IPS-NIHi7 (cell line): Measurements from ENCODE around the gene CA5A.
A peak's percentile ranks its signal among the peaks of the same experiment; 100 is the strongest.
"Not testable (repeated sequence)": the region's sequence is repeated elsewhere in the genome, so short reads cannot be mapped to it uniquely, and the experiment has no call there.

Source experiments
- DNase-seq: peaks from one replicate; pipeline ENCODE4 v3.0.0; 2012; ENCODE audit warnings: mixed read lengths; ENCODE audit errors: extremely low spot score

Gene CA5A

GRCh38 chr16:87922250-87922871 is 14.0 kb downstream of the CA5A start:
- DNase-seq = no peak

- DNase-seq = no peak
These were observed 15.0 kb downstream of the CA5A start for GRCh38 chr16:87921236-87921773.

GRCh38 chr16:87919681-87919994 is 16.7 kb downstream of the CA5A start:
- DNase-seq = no peak

- DNase-seq = no peak
These were observed 17.3 kb downstream of the CA5A start for GRCh38 chr16:87918866-87919680.

GRCh38 chr16:87918338-87918737 is 18.0 kb downstream of the CA5A start:
- DNase-seq = no peak

- no peak for DNase-seq
These were observed 18.8 kb downstream of the CA5A start for GRCh38 chr16:87917503-87917902.

GRCh38 chr16:87914812-87915211 is 21.5 kb downstream of the CA5A start:
- DNase-seq = no peak

GRCh38 chr16:87914021-87914725 is 22.2 kb downstream of the CA5A start:
- DNase-seq = not testable (repeated sequence)

GRCh38 chr16:87912691-87913090 is 23.6 kb downstream of the CA5A start:
- DNase-seq = not testable (repeated sequence)

GRCh38 chr16:87911106-87911763 is 25.1 kb downstream of the CA5A start:
- DNase-seq = not testable (repeated sequence)

- DNase-seq = peak; percentile 85
These were observed 27.0 kb downstream of the CA5A start for GRCh38 chr16:87909203-87909935.

GRCh38 chr16:87908101-87908500 is 28.2 kb downstream of the CA5A start:
- not testable (repeated sequence) for DNase-seq

- not testable (repeated sequence) for DNase-seq
These were observed 30.8 kb downstream of the CA5A start for GRCh38 chr16:87905521-87905920.

GRCh38 chr16:87904963-87905362 is 31.4 kb downstream of the CA5A start:
- DNase-seq = not testable (repeated sequence)

GRCh38 chr16:87900489-87900888 is 35.8 kb downstream of the CA5A start:
- not testable (repeated sequence) for DNase-seq

GRCh38 chr16:87897521-87898505 is 38.5 kb downstream of the CA5A start:
- DNase-seq = no peak

GRCh38 chr16:87896924-87897520 is 39.3 kb downstream of the CA5A start:
- DNase-seq = not testable (repeated sequence)

GRCh38 chr16:87896176-87896890 is 40.0 kb downstream of the CA5A start:
- DNase-seq = not testable (repeated sequence)

- no peak for DNase-seq
These were observed 40.6 kb downstream of the CA5A start for GRCh38 chr16:87895641-87896141.
